K562 (cell line): ENCODE results near the gene SAPCD1. TPM values are rescaled to one million over a fixed set of nuclear protein-coding genes. Genes with fewer than 3 reads are reported as not detected.

Source experiments
- ATF1 ChIP-seq, 2 experiments: fragments of 450-650 bp in 1 of 2; IDR thresholded peaks; 2 replicates each; pipeline ENCODE4 v1.6.1; 2016; ENCODE audit warnings: missing compliant biosample characterization in 1 of 2, missing genetic modification characterization in 1 of 2
- ID3 ChIP-seq, 2 experiments: fragments of 250-450 bp in 1 of 2; fragments of 450-650 bp in 1 of 2; sonication (Bioruptor Pico) in 1 of 2; IDR thresholded peaks; 2 replicates each; pipeline versions ENCODE4 v1.6.1 to v1.8.0; 2016 to 2021; ENCODE audit warnings: mild to moderate bottlenecking in 2 of 2, moderate library complexity in 2 of 2, missing compliant biosample characterization in 1 of 2, missing genetic modification characterization in 1 of 2
- NR2C2 ChIP-seq, 2 experiments: fragments of 200-800 bp in 1 of 2; sonication (Bioruptor generic) in 1 of 2; sonication (generic) in 1 of 2; formaldehyde crosslinking in 1 of 2; IDR thresholded peaks; 2 replicates each; pipeline versions ENCODE4 v1.6.1 to v1.8.0; 2016 to 2022; ENCODE audit warnings: mild to moderate bottlenecking in 1 of 2, missing compliant biosample characterization in 1 of 2, missing genetic modification characterization in 1 of 2, missing genetic modification reagents in 1 of 2
- PCBP1 ChIP-seq: fragments of 200-400 bp; formaldehyde crosslinking; IDR thresholded peaks from 2 replicates; pipeline ENCODE4 v1.6.1; 2018; ENCODE audit warnings: mild to moderate bottlenecking, low read depth, low read length; ENCODE audit not compliant: poor library complexity, severe bottlenecking
- REST ChIP-seq, 2 experiments: fragments of 450-650 bp; formaldehyde crosslinking in 1 of 2; IDR thresholded peaks; 2 replicates each; pipeline versions ENCODE4 v1.4.0 to v1.6.1; 2014 to 2020; ENCODE audit warnings: mild to moderate bottlenecking in 2 of 2, borderline replicate concordance in 1 of 2, low read depth in 1 of 2
- RFX5 ChIP-seq: IDR thresholded peaks from 2 replicates; pipeline ENCODE4 v1.6.1; 2011; ENCODE audit warnings: low read depth, mild to moderate bottlenecking, improper control_type of control experiment, low read length
- STAT6 ChIP-seq: sonication (generic); formaldehyde crosslinking; IDR thresholded peaks from 2 replicates; pipeline ENCODE4 v1.8.1; 2023; ENCODE audit warnings: mild to moderate bottlenecking, missing genetic modification reagents
- ZBTB9 ChIP-seq: fragments of 450-650 bp; formaldehyde crosslinking; IDR thresholded peaks from 2 replicates; pipeline ENCODE4 v1.4.0; 2020; ENCODE audit warnings: mild to moderate bottlenecking, moderate library complexity
- ZNF277 ChIP-seq: fragments of 250-450 bp; sonication (Bioruptor Pico); IDR thresholded peaks from 2 replicates; pipeline ENCODE4 v1.8.0; 2022; ENCODE audit warnings: inconsistent platforms, mild to moderate bottlenecking, moderate library complexity, borderline replicate concordance
- polyA plus RNA-seq, 8 experiments: library from polyadenylated mRNA; depleted of rRNA in 4 of 8; stranded (reverse) in 5 of 8; unstranded in 3 of 8; fragments of >200 nt; fragmentation: Nextera tagmentation in 2 of 8; fragmentation: Illumina TruSeq in 1 of 8; extraction: Ambion mirVana in 2 of 8; extraction: Trizol in 1 of 8; gene quantifications; 2 replicates each; pipeline versions ENCODE4 v1.2.1 to v1.2.3, GENCODE V29; 2011 to 2014; ENCODE audit warnings: inconsistent platforms in 1 of 8, missing spikeins in 1 of 8
- total RNA-seq, 7 experiments: library from RNA; depleted of rRNA in 6 of 7; stranded (reverse); fragments of >200 nt in 6 of 7; fragmentation: Illumina TruSeq in 2 of 7; extraction: Trizol in 2 of 7; gene quantifications; 2 replicates each; pipeline versions ENCODE4 v1.2.1 to v1.2.3, GENCODE V29; 2011 to 2021; ENCODE audit warnings: low replicate concordance in 1 of 7

SAPCD1 gene
- total and polyA plus RNA-seq, 9 of the 15 experiments (the other 6 are each of a cell fraction or from before 2014, with no cell fraction given), result 2.6 to 30.2 (median 7.4) TPM

- TF ChIP-seq STAT6 (CRISPR knock-in tag) (peak; percentile 96), ATF1 (CRISPR knock-in tag; IDR thresholded peaks at IDR 0.05) (no peak), ATF1 (tag; IDR thresholded peaks at IDR 0.05) (peak; percentile 94), ID3 (CRISPR knock-in tag; IDR thresholded peaks at IDR 0.05) (no peak), ID3 (tag; IDR thresholded peaks at IDR 0.05) (peak; percentile 95), ZBTB9 (CRISPR knock-in tag) (peak; percentile 39), ZNF277 (no peak), NR2C2 (CRISPR knock-in tag; IDR thresholded peaks at IDR 0.05) (peak; percentile 74; the same call in 1 of the 2 replicates), NR2C2 (tag; IDR thresholded peaks at IDR 0.05) (no peak), RFX5 (peak; percentile 59; the same call in 1 of the 2 replicates), REST (IDR thresholded peaks at IDR 0.05; ENCODE audit: borderline replicate concordance) (no peak), REST (CRISPR knock-in tag; IDR thresholded peaks at IDR 0.05; ENCODE audit: low read depth) (peak; percentile 81), PCBP1 (peak; percentile 84)
These were observed 22.6 kb upstream of the SAPCD1 start, which contains the start of gene MSH5 (continued) for GRCh38 chr6:31739639-31740396.
